NCI-H1417 treated with DMSO at 0.1 percent for 48 hours (cell line): Measurements from ENCODE around the gene CCDC85C.
A peak's percentile ranks its signal among the peaks of the same experiment; 100 is the strongest.

ENCODE experiments used
- DNase-seq: peaks from one replicate; lab custom pipeline; 2025; lab: John Stamatoyannopoulos, UW

The CCDC85C gene

GRCh38 chr14:99605299-99605961, 1.4 kb upstream of the CCDC85C start:
- peak; percentile 26 for DNase-seq

- no peak for DNase-seq
Observed at GRCh38 chr14:99604766-99605298, 825 bp upstream of the CCDC85C start.

GRCh38 chr14:99604278-99604765, 315 bp upstream of the CCDC85C start:
- DNase-seq, result peak; percentile 76

GRCh38 chr14:99602788-99603415, 1.1 kb downstream of the CCDC85C start:
- no peak for DNase-seq

- no peak for DNase-seq
Observed at GRCh38 chr14:99602054-99602787, 1.8 kb downstream of the CCDC85C start.

GRCh38 chr14:99601361-99601831, 2.6 kb downstream of the CCDC85C start:
- DNase-seq, result no peak

GRCh38 chr14:99600232-99600888, 3.6 kb downstream of the CCDC85C start:
- no peak for DNase-seq

- DNase-seq, result no peak
Observed at GRCh38 chr14:99599393-99599792, 4.6 kb downstream of the CCDC85C start.

GRCh38 chr14:99598774-99599173, 5.2 kb downstream of the CCDC85C start:
- DNase-seq, result no peak

- DNase-seq, result no peak
Observed at GRCh38 chr14:99597911-99598600, 6.0 kb downstream of the CCDC85C start.

GRCh38 chr14:99596772-99597171, 7.2 kb downstream of the CCDC85C start:
- no peak for DNase-seq

- DNase-seq, result no peak
Observed at GRCh38 chr14:99596071-99596627, 7.9 kb downstream of the CCDC85C start.

GRCh38 chr14:99595524-99595923, 8.5 kb downstream of the CCDC85C start:
- no peak for DNase-seq

GRCh38 chr14:99595034-99595433, 9.0 kb downstream of the CCDC85C start:
- DNase-seq, result no peak

- no peak for DNase-seq
Observed at GRCh38 chr14:99593971-99594841, 9.8 kb downstream of the CCDC85C start.

- no peak for DNase-seq
Observed at GRCh38 chr14:99592933-99593753, 10.9 kb downstream of the CCDC85C start.

GRCh38 chr14:99592394-99592793, 11.6 kb downstream of the CCDC85C start:
- no peak for DNase-seq

GRCh38 chr14:99590746-99591555, 13.1 kb downstream of the CCDC85C start:
- DNase-seq, result no peak
